Gastroesophageal sphincter (tissue), 3 donors: ENCODE measurements around the gene ANXA2R.

Experiments
- POLR2A ChIP-seq, 2 donors: fragments of 450-650 bp; IDR thresholded peaks; one replicate each; pipeline ENCODE4 v1.6.1; 2017; ENCODE audit warnings: antibody characterized with exemption in 2 of 2, mild to moderate bottlenecking in 2 of 2, moderate library complexity in 1 of 2
- POLR2AphosphoS5 ChIP-seq: sonication (generic); formaldehyde crosslinking; IDR thresholded peaks from one replicate; pipeline ENCODE4 v1.6.1; 2017; ENCODE audit warnings: antibody characterized with exemption
- TF ChIP-seq, protein P1 (sequence below), 4 experiments: fragments of 200-600 bp in 2 of 4; fragments of 450-650 bp in 2 of 4; sonication (generic) in 1 of 4; IDR thresholded peaks; one replicate each; pipeline ENCODE4 v1.5.1; 2017 to 2019; ENCODE audit warnings: antibody characterized with exemption in 4 of 4, mild to moderate bottlenecking in 2 of 4, moderate library complexity in 2 of 4

DNA sequence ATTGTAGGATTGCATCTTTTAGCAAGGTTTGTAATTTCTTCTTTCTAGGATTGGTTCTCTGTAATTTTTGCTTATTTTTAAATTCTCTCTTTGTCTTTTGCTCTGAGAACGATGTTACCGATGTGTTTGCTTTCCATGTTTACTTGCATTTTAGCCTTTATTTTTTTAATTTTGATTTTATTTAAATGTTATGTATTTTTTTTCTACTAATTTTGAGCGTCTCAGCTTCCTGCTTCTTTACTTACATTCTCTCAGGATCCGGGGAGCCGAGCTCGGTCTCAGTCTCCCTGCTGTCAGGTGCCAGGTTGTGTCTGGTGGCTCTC lies 20.9 kb downstream of the ANXA2R start:
- TF ChIP-seq POLR2A (IDR thresholded peaks at IDR 0.05) (no peak), POLR2AphosphoS5 (no peak)
- TF ChIP-seq, protein P1, sequence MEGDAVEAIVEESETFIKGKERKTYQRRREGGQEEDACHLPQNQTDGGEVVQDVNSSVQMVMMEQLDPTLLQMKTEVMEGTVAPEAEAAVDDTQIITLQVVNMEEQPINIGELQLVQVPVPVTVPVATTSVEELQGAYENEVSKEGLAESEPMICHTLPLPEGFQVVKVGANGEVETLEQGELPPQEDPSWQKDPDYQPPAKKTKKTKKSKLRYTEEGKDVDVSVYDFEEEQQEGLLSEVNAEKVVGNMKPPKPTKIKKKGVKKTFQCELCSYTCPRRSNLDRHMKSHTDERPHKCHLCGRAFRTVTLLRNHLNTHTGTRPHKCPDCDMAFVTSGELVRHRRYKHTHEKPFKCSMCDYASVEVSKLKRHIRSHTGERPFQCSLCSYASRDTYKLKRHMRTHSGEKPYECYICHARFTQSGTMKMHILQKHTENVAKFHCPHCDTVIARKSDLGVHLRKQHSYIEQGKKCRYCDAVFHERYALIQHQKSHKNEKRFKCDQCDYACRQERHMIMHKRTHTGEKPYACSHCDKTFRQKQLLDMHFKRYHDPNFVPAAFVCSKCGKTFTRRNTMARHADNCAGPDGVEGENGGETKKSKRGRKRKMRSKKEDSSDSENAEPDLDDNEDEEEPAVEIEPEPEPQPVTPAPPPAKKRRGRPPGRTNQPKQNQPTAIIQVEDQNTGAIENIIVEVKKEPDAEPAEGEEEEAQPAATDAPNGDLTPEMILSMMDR (IDR thresholded peaks at IDR 0.05), result no peak
